HepG2 (cell line): ENCODE measurements around the gene TBC1D10B. TPM values are rescaled to one million over a fixed set of nuclear protein-coding genes. Genes with fewer than 3 reads are reported as not detected.

Experiments used
- GMEB1 ChIP-seq: sonication (generic); formaldehyde crosslinking; IDR thresholded peaks from 2 replicates; pipeline ENCODE4 v1.5.1; 2020; ENCODE audit warnings: missing genetic modification reagents, mild to moderate bottlenecking, borderline replicate concordance
- HNRNPK ChIP-seq: fragments of 200-400 bp; formaldehyde crosslinking; IDR thresholded peaks from 2 replicates; pipeline ENCODE4 v1.6.1; 2018; ENCODE audit warnings: low read length, low read depth, moderate library complexity, mild to moderate bottlenecking; ENCODE audit not compliant: poor library complexity, severe bottlenecking
- HOXA3 ChIP-seq: sonication (generic); formaldehyde crosslinking; IDR thresholded peaks from 2 replicates; pipeline ENCODE4 v1.5.0; 2020; ENCODE audit warnings: missing genetic modification reagents
- POLR2AphosphoS2 ChIP-seq: IDR thresholded peaks from 2 replicates; pipeline ENCODE4 v1.6.1; 2011; ENCODE audit warnings: low read depth, low read length, improper control_type of control experiment
- SNAPC2 ChIP-seq: sonication (generic); formaldehyde crosslinking; IDR thresholded peaks from 2 replicates; pipeline ENCODE4 v1.8.1; 2022; ENCODE audit warnings: mild to moderate bottlenecking, missing genetic modification reagents
- SNAPC4 ChIP-seq: sonication (generic); formaldehyde crosslinking; IDR thresholded peaks from 2 replicates; pipeline ENCODE4 v1.4.0; 2020; ENCODE audit warnings: mild to moderate bottlenecking, missing genetic modification reagents
- TEAD2 ChIP-seq: sonication (generic); formaldehyde crosslinking; IDR thresholded peaks from 2 replicates; pipeline ENCODE4 v1.9.0; 2021; ENCODE audit warnings: missing genetic modification reagents
- ZNF20 ChIP-seq: sonication (generic); formaldehyde crosslinking; IDR thresholded peaks from 2 replicates; pipeline ENCODE4 v1.4.0; 2020; ENCODE audit warnings: mild to moderate bottlenecking, moderate library complexity, missing genetic modification reagents
- ZNF263 ChIP-seq: sonication (generic); formaldehyde crosslinking; IDR thresholded peaks from 2 replicates; pipeline ENCODE4 v1.4.0; 2020; ENCODE audit warnings: missing genetic modification reagents
- ZNF350 ChIP-seq: sonication (generic); formaldehyde crosslinking; IDR thresholded peaks from 2 replicates; pipeline ENCODE4 v1.4.0; 2020; ENCODE audit warnings: mild to moderate bottlenecking, low read depth, missing genetic modification reagents, borderline replicate concordance
- ZNF501 ChIP-seq: sonication (generic); formaldehyde crosslinking; IDR thresholded peaks from 2 replicates; pipeline ENCODE4 v1.5.1; 2020; ENCODE audit warnings: mild to moderate bottlenecking, moderate library complexity, missing genetic modification reagents
- ZNF589 ChIP-seq: sonication (generic); formaldehyde crosslinking; conservative IDR thresholded peaks from 2 replicates; pipeline ENCODE4 v1.8.0; 2022; ENCODE audit warnings: mild to moderate bottlenecking, moderate library complexity, missing genetic modification reagents
- ZSCAN12 ChIP-seq: sonication (generic); formaldehyde crosslinking; IDR thresholded peaks from 2 replicates; pipeline ENCODE4 v1.9.0; 2021; ENCODE audit warnings: mild to moderate bottlenecking, missing genetic modification reagents
- polyA plus RNA-seq, 8 experiments: library from polyadenylated mRNA; depleted of rRNA in 3 of 8; stranded (reverse) in 7 of 8; unstranded in 1 of 8; fragments of >200 nt; fragmentation: Illumina TruSeq in 4 of 8; extraction: Trizol in 4 of 8; gene quantifications; 2 replicates each; pipeline versions ENCODE4 v1.2.1 to v1.2.3, GENCODE V29; 2011 to 2016; ENCODE audit warnings: low read depth in 4 of 8, missing spikeins in 1 of 8, mixed read lengths in 1 of 8; ENCODE audit not compliant: insufficient read depth in 1 of 8
- total RNA-seq, 5 experiments: library from RNA; depleted of rRNA; stranded (reverse); fragments of >200 nt; fragmentation: Illumina TruSeq; extraction: Trizol; gene quantifications; 2 replicates each; pipeline ENCODE4 v1.2.3, GENCODE V29; 2016; ENCODE audit warnings: low read depth in 1 of 5
- TF ChIP-seq, protein P1 (sequence below): sonication (generic); formaldehyde crosslinking; IDR thresholded peaks from 2 replicates; pipeline ENCODE4 v1.5.1; 2020; ENCODE audit warnings: missing genetic modification reagents, mild to moderate bottlenecking, borderline replicate concordance
- TF ChIP-seq, protein P2 (sequence below): fragments of 450-650 bp; IDR thresholded peaks from 2 replicates; pipeline ENCODE4 v1.6.1; 2017
- TF ChIP-seq, protein P3 (sequence below): sonication (generic); formaldehyde crosslinking; IDR thresholded peaks from 2 replicates; pipeline ENCODE4 v1.8.0; 2022; ENCODE audit warnings: low read depth, missing genetic modification reagents

TBC1D10B gene
- total and polyA plus RNA-seq, 2 of the 13 experiments (the other 11 are each of a cell fraction or from before 2014, with no cell fraction given), result 15.7 to 24.8 TPM

DNA sequence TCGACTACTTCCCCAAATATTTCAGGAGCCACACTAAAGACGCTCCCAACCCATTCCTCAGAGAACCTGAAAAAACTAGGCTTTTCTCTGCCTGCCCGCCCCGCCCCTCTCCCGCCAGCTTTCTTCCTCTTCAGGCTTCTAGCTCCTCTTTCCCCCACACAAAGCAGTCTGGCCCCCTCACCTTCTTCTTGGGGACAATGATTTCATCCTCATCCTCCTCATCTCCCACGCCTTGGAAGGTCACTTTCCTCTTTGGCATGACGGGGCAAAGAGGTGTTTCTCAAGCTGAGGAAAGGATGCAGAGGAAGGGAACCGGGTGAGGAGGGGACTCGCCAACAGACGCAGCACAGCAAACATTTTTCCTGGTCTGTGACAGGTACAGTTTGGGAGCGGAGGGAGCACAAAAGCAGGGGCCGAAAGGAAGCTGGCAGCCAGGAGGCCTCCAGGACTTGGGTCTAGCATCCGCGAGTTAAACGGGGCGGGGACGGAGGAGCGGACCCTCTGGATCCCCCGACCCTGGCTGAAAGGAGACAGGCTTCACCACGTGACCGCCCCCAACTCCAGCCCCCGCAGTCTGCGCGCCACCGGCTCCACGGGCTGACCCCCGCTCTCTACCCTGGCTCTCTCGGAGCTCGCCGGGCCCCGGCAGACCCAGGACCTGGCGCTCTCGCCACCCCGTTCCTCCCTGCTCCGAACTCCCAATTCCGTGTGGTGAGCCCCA lies 15.7 kb downstream of the TBC1D10B start (continued):
- TF ChIP-seq, protein P1, sequence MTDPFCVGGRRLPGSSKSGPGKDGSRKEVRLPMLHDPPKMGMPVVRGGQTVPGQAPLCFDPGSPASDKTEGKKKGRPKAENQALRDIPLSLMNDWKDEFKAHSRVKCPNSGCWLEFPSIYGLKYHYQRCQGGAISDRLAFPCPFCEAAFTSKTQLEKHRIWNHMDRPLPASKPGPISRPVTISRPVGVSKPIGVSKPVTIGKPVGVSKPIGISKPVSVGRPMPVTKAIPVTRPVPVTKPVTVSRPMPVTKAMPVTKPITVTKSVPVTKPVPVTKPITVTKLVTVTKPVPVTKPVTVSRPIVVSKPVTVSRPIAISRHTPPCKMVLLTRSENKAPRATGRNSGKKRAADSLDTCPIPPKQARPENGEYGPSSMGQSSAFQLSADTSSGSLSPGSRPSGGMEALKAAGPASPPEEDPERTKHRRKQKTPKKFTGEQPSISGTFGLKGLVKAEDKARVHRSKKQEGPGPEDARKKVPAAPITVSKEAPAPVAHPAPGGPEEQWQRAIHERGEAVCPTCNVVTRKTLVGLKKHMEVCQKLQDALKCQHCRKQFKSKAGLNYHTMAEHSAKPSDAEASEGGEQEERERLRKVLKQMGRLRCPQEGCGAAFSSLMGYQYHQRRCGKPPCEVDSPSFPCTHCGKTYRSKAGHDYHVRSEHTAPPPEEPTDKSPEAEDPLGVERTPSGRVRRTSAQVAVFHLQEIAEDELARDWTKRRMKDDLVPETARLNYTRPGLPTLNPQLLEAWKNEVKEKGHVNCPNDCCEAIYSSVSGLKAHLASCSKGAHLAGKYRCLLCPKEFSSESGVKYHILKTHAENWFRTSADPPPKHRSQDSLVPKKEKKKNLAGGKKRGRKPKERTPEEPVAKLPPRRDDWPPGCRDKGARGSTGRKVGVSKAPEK (CRISPR knock-in tag), result no peak
- TF ChIP-seq SNAPC4 (CRISPR knock-in tag) (no peak), HOXA3 (no peak), ZSCAN12 (CRISPR knock-in tag) (no peak), ZNF501 (CRISPR knock-in tag) (peak; percentile 92), TEAD2 (CRISPR knock-in tag) (no peak), ZNF589 (CRISPR knock-in tag) (no peak), HNRNPK (no peak), GMEB1 (CRISPR knock-in tag) (no peak), ZNF350 (CRISPR knock-in tag) (no peak; the same call in 1 of the 2 replicates), SNAPC2 (CRISPR knock-in tag) (peak; percentile 92), ZNF20 (CRISPR knock-in tag) (no peak), POLR2AphosphoS2 (no peak), ZNF263 (CRISPR knock-in tag) (no peak)
- TF ChIP-seq, protein P2, sequence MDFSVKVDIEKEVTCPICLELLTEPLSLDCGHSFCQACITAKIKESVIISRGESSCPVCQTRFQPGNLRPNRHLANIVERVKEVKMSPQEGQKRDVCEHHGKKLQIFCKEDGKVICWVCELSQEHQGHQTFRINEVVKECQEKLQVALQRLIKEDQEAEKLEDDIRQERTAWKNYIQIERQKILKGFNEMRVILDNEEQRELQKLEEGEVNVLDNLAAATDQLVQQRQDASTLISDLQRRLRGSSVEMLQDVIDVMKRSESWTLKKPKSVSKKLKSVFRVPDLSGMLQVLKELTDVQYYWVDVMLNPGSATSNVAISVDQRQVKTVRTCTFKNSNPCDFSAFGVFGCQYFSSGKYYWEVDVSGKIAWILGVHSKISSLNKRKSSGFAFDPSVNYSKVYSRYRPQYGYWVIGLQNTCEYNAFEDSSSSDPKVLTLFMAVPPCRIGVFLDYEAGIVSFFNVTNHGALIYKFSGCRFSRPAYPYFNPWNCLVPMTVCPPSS, result no peak
- TF ChIP-seq, protein P3, sequence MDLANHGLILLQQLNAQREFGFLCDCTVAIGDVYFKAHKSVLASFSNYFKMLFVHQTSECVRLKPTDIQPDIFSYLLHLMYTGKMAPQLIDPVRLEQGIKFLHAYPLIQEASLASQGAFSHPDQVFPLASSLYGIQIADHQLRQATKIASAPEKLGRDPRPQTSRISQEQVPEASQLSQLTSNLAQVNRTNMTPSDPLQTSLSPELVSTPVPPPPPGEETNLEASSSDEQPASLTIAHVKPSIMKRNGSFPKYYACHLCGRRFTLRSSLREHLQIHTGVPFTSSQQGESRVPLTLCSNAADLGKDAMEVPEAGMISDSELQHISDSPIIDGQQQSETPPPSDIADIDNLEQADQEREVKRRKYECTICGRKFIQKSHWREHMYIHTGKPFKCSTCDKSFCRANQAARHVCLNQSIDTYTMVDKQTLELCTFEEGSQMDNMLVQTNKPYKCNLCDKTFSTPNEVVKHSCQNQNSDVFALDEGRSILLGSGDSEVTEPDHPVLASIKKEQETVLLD, result no peak
